GM12864 (cell line): Measurements from ENCODE around the gene HSPB6.

Experiments
- DNase-seq: peaks from one replicate; pipeline ENCODE4 v3.0.0-alpha.2; 2011; ENCODE audit warnings: low read depth
- H3K4me3 ChIP-seq: 2 replicates; pipeline ENCODE4 v1.5.1; 2011; ENCODE audit warnings: mild to moderate bottlenecking, low read depth, low read length, control low read depth
- CTCF ChIP-seq: IDR thresholded peaks from 2 replicates; pipeline ENCODE4 v1.5.1; 2011; ENCODE audit warnings: low read depth, mild to moderate bottlenecking, moderate library complexity, low read length, control low read depth, inconsistent platforms; ENCODE audit errors: missing control alignments

HSPB6 gene

GRCh38 chr19:35757749-35758608, 1.1 kb upstream of the HSPB6 start, which contains the start of gene PROSER3:
Gene PROSER3, plus strand, starts transcription at chr19:35758176. Its CDS starts 40 bp downstream, at chr19:35758216.
- peak; percentile 100 for DNase-seq
- no peak for TF ChIP-seq CTCF
- H3K4me3 ChIP-seq: peak within 1 kb of the TSS; percentile 94

- DNase-seq: no peak
- no peak for TF ChIP-seq CTCF
- H3K4me3 ChIP-seq: peak overlapping the region; percentile 68
Measured at GRCh38 chr19:35757231-35757748, 461 bp upstream of the HSPB6 start.

GRCh38 chr19:35755550-35756376, 1.1 kb downstream of the HSPB6 start:
- H3K4me3 ChIP-seq: no peak overlapping the region
- TF ChIP-seq CTCF: no peak
- DNase-seq: no peak

- no peak overlapping the region for H3K4me3 ChIP-seq
- no peak for TF ChIP-seq CTCF
- no peak for DNase-seq
Measured at GRCh38 chr19:35755131-35755549, 1.7 kb downstream of the HSPB6 start.

GRCh38 chr19:35754370-35755130, 2.3 kb downstream of the HSPB6 start:
- no peak for DNase-seq
- H3K4me3 ChIP-seq: no peak overlapping the region
- no peak for TF ChIP-seq CTCF

GRCh38 chr19:35753634-35754369, 3.0 kb downstream of the HSPB6 start:
- no peak overlapping the region for H3K4me3 ChIP-seq
- no peak for DNase-seq
- TF ChIP-seq CTCF: no peak
